G401 (cell line): ENCODE results near the gene CHST12. TPM values are rescaled to one million over a fixed set of nuclear protein-coding genes. Genes with fewer than 3 reads are reported as not detected.

ENCODE experiments used
- DNase-seq: peaks from one replicate; pipeline ENCODE4 v3.0.0-alpha.2; 2015; ENCODE audit warnings: low spot score
- in situ Hi-C: cut with HindIII; loops from 2 replicates; pipeline ENCODE4 v1.10.0; 2016; ENCODE audit warnings: low sequenced_read_pairs, mixed read lengths
- total RNA-seq: library from RNA; depleted of rRNA; stranded (reverse); fragments of >200 nt; shearing (Covaris generic); gene quantifications from 2 replicates; pipeline ENCODE4 v1.2.3, GENCODE V29; 2014; rRNA removed

CHST12 gene
- 13.5 and 20.7 TPM in 2 replicates for total RNA-seq

GRCh38 chr7:2403014-2403717, at the start of gene CHST12:
TSS of gene CHST12 (plus strand) at chr7:2403611. CDS start at chr7:2432640, 29,029 bp downstream.
- DNase-seq, result peak; percentile 94
- in situ Hi-C loops, result no loop called here

GRCh38 chr7:2353936-2354185, 49.5 kb upstream of the CHST12 start:
- peak; percentile 89 for DNase-seq
- in situ Hi-C loops, result no loop called here

- peak; percentile 89 for DNase-seq
- in situ Hi-C loops, result no loop called here
Measured at GRCh38 chr7:2354186-2354938, 49.0 kb upstream of the CHST12 start, which contains the start of gene EIF3B. TSS of gene EIF3B (plus strand) at chr7:2354827. CDS start at chr7:2354922, 95 bp downstream.

GRCh38 chr7:2354939-2355704, 48.3 kb upstream of the CHST12 start:
- DNase-seq, result no peak

GRCh38 chr7:2355705-2356008, 47.8 kb upstream of the CHST12 start:
- no peak for DNase-seq
- in situ Hi-C loops, result no loop called here

More at GRCh38 chr7:2354939-2355704, 48.3 kb upstream of the CHST12 start:
- in situ Hi-C loops, result no loop called here

- DNase-seq, result no peak
- in situ Hi-C loops, result no loop called here
Measured at GRCh38 chr7:2357165-2357564, 46.2 kb upstream of the CHST12 start.

- no peak for DNase-seq
- in situ Hi-C loops, result no loop called here
Measured at GRCh38 chr7:2357571-2357970, 45.8 kb upstream of the CHST12 start.

GRCh38 chr7:2358968-2359527, 44.4 kb upstream of the CHST12 start:
- DNase-seq, result no peak
- in situ Hi-C loops, result no loop called here

- in situ Hi-C loops, result no loop called here
- no peak for DNase-seq
Measured at GRCh38 chr7:2359610-2360009, 43.8 kb upstream of the CHST12 start.

GRCh38 chr7:2360796-2361195, 42.6 kb upstream of the CHST12 start:
- no peak for DNase-seq
- in situ Hi-C loops, result no loop called here

GRCh38 chr7:2362385-2363088, 40.9 kb upstream of the CHST12 start:
- no peak for DNase-seq
- in situ Hi-C loops, result no loop called here

- no peak for DNase-seq
- in situ Hi-C loops, result no loop called here
Measured at GRCh38 chr7:2369139-2369538, 34.3 kb upstream of the CHST12 start.

GRCh38 chr7:2371329-2371728, 32.1 kb upstream of the CHST12 start:
- in situ Hi-C loops, result no loop called here
- DNase-seq, result no peak

- DNase-seq, result no peak
- in situ Hi-C loops, result no loop called here
Measured at GRCh38 chr7:2372724-2373123, 30.7 kb upstream of the CHST12 start.

- no peak for DNase-seq
- in situ Hi-C loops, result no loop called here
Measured at GRCh38 chr7:2373124-2373556, 30.3 kb upstream of the CHST12 start.

GRCh38 chr7:2373646-2374045, 29.8 kb upstream of the CHST12 start:
- in situ Hi-C loops, result no loop called here
- peak; percentile 50 for DNase-seq

GRCh38 chr7:2374401-2374800, 29.0 kb upstream of the CHST12 start:
- in situ Hi-C loops, result no loop called here
- no peak for DNase-seq

- in situ Hi-C loops, result no loop called here
- DNase-seq, result no peak
Measured at GRCh38 chr7:2374830-2375728, 28.3 kb upstream of the CHST12 start.
